KMS-11 (cell line): ENCODE data around the gene SURF4.

Source experiments
- H2AFZ ChIP-seq: fragments of 200-600 bp; sonication (generic); 2 replicates; pipeline ENCODE4 v1.6.1; 2016; ENCODE audit warnings: antibody characterized with exemption, mixed run types, low read depth
- H3K27ac ChIP-seq: fragments of 200-600 bp; sonication (generic); 2 replicates; pipeline ENCODE4 v1.6.1; 2016; ENCODE audit warnings: mild to moderate bottlenecking, mixed run types
- H3K27me3 ChIP-seq: fragments of 200-600 bp; sonication (generic); 2 replicates; pipeline ENCODE4 v1.6.1; 2017; ENCODE audit warnings: mild to moderate bottlenecking, low read depth, mixed run types, moderate library complexity; ENCODE audit not compliant: insufficient read depth
- H3K36me3 ChIP-seq: fragments of 200-600 bp; sonication (generic); 2 replicates; pipeline ENCODE4 v1.6.1; 2017; ENCODE audit warnings: mild to moderate bottlenecking, mixed run types; ENCODE audit not compliant: insufficient read depth
- H3K4me1 ChIP-seq: fragments of 200-600 bp; sonication (generic); 2 replicates; pipeline ENCODE4 v1.6.1; 2016; ENCODE audit warnings: mild to moderate bottlenecking, low read depth, mixed run types; ENCODE audit not compliant: poor library complexity, severe bottlenecking
- H3K4me2 ChIP-seq: fragments of 200-600 bp; sonication (generic); 2 replicates; pipeline ENCODE4 v1.7.0; 2016; ENCODE audit warnings: mild to moderate bottlenecking, mixed run types
- H3K4me3 ChIP-seq: fragments of 200-600 bp; sonication (generic); IDR thresholded peaks from 2 replicates; pipeline ENCODE4 v1.6.1; 2017; ENCODE audit warnings: low read depth, low read length, mixed read lengths; ENCODE audit not compliant: insufficient read depth
- H3K79me2 ChIP-seq: fragments of 200-600 bp; sonication (generic); 2 replicates; pipeline ENCODE4 v1.6.1; 2016; ENCODE audit warnings: low read depth, mixed run types; ENCODE audit not compliant: insufficient read depth
- H3K9ac ChIP-seq: fragments of 200-600 bp; sonication (generic); 2 replicates; pipeline ENCODE4 v1.6.1; 2016; ENCODE audit warnings: mild to moderate bottlenecking, mixed run types
- H4K20me1 ChIP-seq: fragments of 200-600 bp; sonication (generic); 2 replicates; pipeline ENCODE4 v1.6.1; 2016; ENCODE audit warnings: mild to moderate bottlenecking, mixed run types; ENCODE audit not compliant: insufficient read depth
- CTCF ChIP-seq: fragments of 200-600 bp; sonication (generic); conservative IDR thresholded peaks from 2 replicates; pipeline ENCODE4 v1.6.1; 2017; ENCODE audit warnings: low read depth, mild to moderate bottlenecking, antibody characterized with exemption, low read length, moderate library complexity, mixed read lengths

SURF4 gene

GRCh38 chr9:133375116-133375723 is 640 bp downstream of the SURF4 start:
- Histone ChIP-seq H3K36me3 (no peaks in the 10 kb centered on the region), H3K4me1 (peaks cover 10% of the 10 kb centered on the region), H3K79me2 (peaks cover 55% of the 10 kb centered on the region), H3K27me3 (no peaks in the 10 kb centered on the region; the same call in 1 of the 2 replicates), H3K4me3 (no peak overlapping the region), H3K4me2 (peak overlapping the region; percentile 95), H3K27ac (peak overlapping the region; percentile 76), H3K9ac (peak overlapping the region; percentile 86), H2AFZ (peak overlapping the region; percentile 10), H4K20me1 (no peaks in the 10 kb centered on the region)
- no peak for TF ChIP-seq CTCF

GRCh38 chr9:133374612-133375115 is 1.2 kb downstream of the SURF4 start:
- peak overlapping the region; percentile 76; the same call in 1 of the 2 replicates for H3K27ac ChIP-seq

GRCh38 chr9:133372144-133372543 is 3.7 kb downstream of the SURF4 start:
- no peak overlapping the region for H3K4me3 ChIP-seq
- H3K36me3 ChIP-seq = no peaks in the 10 kb centered on the region
- H3K27ac ChIP-seq = no peak overlapping the region
- 0 out of 2 replicates have a peak, but pooled peaks cover 3% of the 10 kb centered on the region for H4K20me1 ChIP-seq
- no peak overlapping the region for H3K4me2 ChIP-seq
- no peaks in the 10 kb centered on the region for H3K27me3 ChIP-seq
- no peak for TF ChIP-seq CTCF
- peaks cover 85% of the 10 kb centered on the region for H3K79me2 ChIP-seq
- H3K9ac ChIP-seq = no peak overlapping the region
- H2AFZ ChIP-seq = no peak overlapping the region
- peaks cover 10% of the 10 kb centered on the region for H3K4me1 ChIP-seq

More at GRCh38 chr9:133374612-133375115, 1.2 kb downstream of the SURF4 start:
- no peaks in the 10 kb centered on the region for H3K36me3 ChIP-seq
- H4K20me1 ChIP-seq = 0 out of 2 replicates have a peak, but pooled peaks cover 2% of the 10 kb centered on the region
- no peak overlapping the region for H3K4me3 ChIP-seq
- TF ChIP-seq CTCF = no peak
- H2AFZ ChIP-seq = no peak overlapping the region
- no peaks in the 10 kb centered on the region; the same call in 1 of the 2 replicates for H3K27me3 ChIP-seq
- H3K4me1 ChIP-seq = peaks cover 10% of the 10 kb centered on the region
- H3K4me2 ChIP-seq = peak overlapping the region; percentile 95
- peak overlapping the region; percentile 86 for H3K9ac ChIP-seq
- H3K79me2 ChIP-seq = peaks cover 60% of the 10 kb centered on the region

GRCh38 chr9:133371261-133371711 is 4.6 kb downstream of the SURF4 start:
- Histone ChIP-seq H3K27ac (no peak overlapping the region), H3K4me3 (no peak overlapping the region), H2AFZ (no peak overlapping the region), H3K9ac (no peak overlapping the region), H3K4me1 (peaks cover 10% of the 10 kb centered on the region), H3K4me2 (no peak overlapping the region), H3K27me3 (no peaks in the 10 kb centered on the region), H3K36me3 (no peaks in the 10 kb centered on the region), H3K79me2 (peaks cover 94% of the 10 kb centered on the region), H4K20me1 (0 out of 2 replicates have a peak, but pooled peaks cover 3% of the 10 kb centered on the region)
- no peak for TF ChIP-seq CTCF
